GM12873 (cell line): ENCODE data around the gene KCNIP2.

Experiments
- CTCF ChIP-seq: IDR thresholded peaks from 2 replicates; pipeline ENCODE4 v1.5.1; 2012; ENCODE audit warnings: low read depth, mild to moderate bottlenecking, moderate library complexity, low read length, control low read depth; ENCODE audit not compliant: insufficient read depth; ENCODE audit errors: missing control alignments

The KCNIP2 gene

GRCh38 chr10:101784558-101784957 lies 59.0 kb downstream of the KCNIP2 start:
- TF ChIP-seq CTCF: no peak

GRCh38 chr10:101783736-101784118 lies 59.9 kb downstream of the KCNIP2 start:
- TF ChIP-seq CTCF: no peak

- TF ChIP-seq CTCF: no peak
Measured at GRCh38 chr10:101782811-101783735, 60.5 kb downstream of the KCNIP2 start, which contains the start of gene NPM3. Gene NPM3, minus strand, starts transcription at chr10:101783446. Its CDS starts 56 bp downstream, at chr10:101783390.

- no peak for TF ChIP-seq CTCF
Measured at GRCh38 chr10:101781984-101782810, 61.4 kb downstream of the KCNIP2 start.

- TF ChIP-seq CTCF: no peak
Measured at GRCh38 chr10:101781655-101781983, 62.0 kb downstream of the KCNIP2 start.

- peak; percentile 94 for TF ChIP-seq CTCF
Measured at GRCh38 chr10:101780818-101781654, 62.6 kb downstream of the KCNIP2 start.
